EH (cell line): Measurements from ENCODE around the gene MFGE8.
A peak's percentile ranks its signal among the peaks of the same experiment; 100 is the strongest.
"Not testable (repeated sequence)": the region's sequence is repeated elsewhere in the genome, so short reads cannot be mapped to it uniquely, and the experiment has no call there.

Experiments used
- DNase-seq: peaks from one replicate; pipeline ENCODE4 v3.0.0-alpha.2; 2015; ENCODE audit warnings: low read depth

Gene MFGE8, protein sequence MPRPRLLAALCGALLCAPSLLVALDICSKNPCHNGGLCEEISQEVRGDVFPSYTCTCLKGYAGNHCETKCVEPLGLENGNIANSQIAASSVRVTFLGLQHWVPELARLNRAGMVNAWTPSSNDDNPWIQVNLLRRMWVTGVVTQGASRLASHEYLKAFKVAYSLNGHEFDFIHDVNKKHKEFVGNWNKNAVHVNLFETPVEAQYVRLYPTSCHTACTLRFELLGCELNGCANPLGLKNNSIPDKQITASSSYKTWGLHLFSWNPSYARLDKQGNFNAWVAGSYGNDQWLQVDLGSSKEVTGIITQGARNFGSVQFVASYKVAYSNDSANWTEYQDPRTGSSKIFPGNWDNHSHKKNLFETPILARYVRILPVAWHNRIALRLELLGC

GRCh38 chr15:88913017-88913849, at the start of gene MFGE8:
Gene MFGE8 (minus strand): TSS chr15:88913379. CDS start chr15:88913319, 60 bp downstream.
- DNase-seq = peak; percentile 85

DNA sequence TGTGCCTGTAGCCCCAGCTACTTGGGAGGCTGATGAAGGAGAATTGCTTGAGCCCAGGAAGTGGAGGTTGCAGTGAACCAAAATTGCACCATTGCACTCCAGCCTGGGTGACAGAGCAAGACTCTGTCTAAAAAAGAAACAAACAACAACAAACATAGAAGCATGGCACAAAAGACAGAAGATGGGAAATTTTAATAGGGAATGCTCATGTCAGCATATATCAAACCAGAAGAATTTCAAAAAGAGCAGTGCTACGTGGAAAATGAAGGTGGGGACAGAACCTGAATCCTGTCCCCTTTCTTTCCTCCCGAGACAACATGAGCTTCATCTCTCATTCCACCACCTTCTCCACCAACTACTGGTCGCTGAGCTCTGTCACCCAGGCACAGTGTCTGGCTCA, 46.3 kb upstream of the MFGE8 start:
- DNase-seq = no peak

GRCh38 chr15:88956906-88957305, 43.7 kb upstream of the MFGE8 start:
- no peak for DNase-seq

GRCh38 chr15:88956263-88956662, 43.1 kb upstream of the MFGE8 start:
- DNase-seq = no peak

DNA sequence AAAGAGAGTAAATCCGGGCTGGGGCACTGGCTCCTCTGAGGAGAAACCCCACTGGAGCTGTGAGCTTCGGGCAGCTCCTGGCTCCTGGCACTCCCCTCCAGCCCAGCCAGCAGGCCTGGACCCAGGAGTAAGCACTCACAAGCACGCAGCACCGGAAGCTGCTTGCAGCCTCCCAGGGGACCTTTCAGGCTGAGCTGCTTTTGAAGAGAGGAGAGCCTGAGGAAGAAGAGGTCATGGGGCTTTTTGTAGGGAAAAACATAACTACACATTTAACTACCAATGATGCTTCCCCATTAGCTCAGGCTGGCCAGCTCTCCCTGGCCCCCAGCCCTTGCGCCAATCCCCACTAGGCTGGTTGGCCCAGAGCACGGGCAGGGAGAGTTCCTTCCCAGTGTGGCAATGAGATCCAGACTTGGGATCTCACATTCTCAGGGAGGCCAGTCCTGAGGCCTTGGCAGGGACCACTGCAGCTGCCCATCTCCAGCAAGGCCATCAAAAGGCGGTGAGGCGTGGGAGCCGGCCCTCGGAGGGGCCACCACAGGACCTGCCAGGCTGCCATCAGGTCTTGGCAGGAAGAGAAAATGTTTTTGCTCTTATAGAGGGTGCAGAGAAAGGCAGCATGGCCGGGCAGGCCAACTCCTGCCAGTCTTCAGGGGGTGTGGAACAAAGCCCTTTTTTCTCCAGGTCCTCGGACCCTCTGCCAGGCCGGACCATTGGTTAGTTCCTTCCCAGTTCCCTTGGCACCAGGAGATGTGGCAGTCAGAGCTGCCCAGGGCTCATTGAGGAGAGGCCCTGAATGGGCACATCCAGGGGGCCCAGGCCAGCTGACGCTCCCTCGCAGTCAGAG, 41.5 kb upstream of the MFGE8 start:
- DNase-seq = no peak

DNA sequence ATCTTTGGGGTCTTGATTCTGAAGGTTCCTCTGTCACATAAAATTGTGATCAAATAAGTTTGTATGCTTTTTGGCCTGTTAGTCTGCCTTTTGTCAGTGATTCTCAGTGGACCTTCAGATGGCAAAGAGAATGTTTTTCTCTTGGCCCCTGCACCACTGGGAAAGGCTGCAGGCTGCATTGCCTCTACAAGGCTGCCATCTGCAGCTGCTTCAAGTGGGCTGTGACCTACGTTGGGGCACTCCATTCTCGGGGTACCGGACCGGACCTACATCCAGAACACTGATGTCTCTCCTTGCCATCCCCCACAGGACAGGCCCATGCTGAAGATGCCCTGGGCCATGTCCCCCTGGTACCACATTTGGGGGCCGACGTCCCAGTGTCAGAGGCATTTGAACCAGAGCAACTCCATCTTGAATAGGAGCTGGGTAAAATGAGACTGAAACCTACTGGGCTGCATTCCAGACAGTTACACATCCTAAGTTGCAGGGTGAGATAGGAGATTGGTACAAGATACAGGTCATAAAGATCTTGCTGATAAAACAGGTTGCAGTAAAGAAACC, 37.5 kb upstream of the MFGE8 start:
- DNase-seq = no peak

DNA sequence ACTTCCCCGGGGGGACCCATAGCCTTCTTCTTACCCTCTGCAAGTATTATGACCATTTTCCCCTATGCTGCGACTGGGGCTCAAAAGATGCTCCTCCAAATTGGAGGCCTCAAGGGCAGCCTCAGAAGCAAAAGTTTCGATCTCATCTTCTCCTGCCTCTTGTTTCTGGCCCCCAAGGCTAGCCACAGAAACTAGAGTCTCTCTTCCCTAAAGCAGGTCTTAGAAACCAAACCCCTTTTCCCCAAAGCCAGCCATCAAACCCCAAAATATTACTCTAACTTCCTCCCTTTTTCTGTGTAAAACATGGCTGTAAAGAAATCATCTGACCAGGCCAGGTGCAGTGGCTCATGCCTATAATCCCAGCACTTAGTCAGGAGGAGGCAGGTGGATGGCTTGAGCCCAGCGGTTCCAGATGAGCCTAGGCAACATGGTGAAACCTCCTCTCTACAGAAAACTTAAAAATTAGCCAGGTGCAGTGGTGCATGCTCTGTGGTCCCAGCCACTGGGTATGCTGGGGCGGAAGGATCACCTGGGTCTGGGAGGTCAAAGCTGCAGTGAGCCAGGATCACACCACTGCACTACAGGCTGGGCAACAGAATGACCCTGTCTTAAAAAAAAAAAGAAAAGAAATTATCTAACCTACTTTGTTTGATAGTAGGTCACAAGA, 36.7 kb upstream of the MFGE8 start:
- no peak for DNase-seq

GRCh38 chr15:88940110-88940675, 27.0 kb upstream of the MFGE8 start:
- no peak for DNase-seq

- DNase-seq = no peak
Measured at GRCh38 chr15:88939486-88939806, 26.3 kb upstream of the MFGE8 start.

- DNase-seq = no peak
Measured at GRCh38 chr15:88938802-88939485, 25.8 kb upstream of the MFGE8 start.

DNA sequence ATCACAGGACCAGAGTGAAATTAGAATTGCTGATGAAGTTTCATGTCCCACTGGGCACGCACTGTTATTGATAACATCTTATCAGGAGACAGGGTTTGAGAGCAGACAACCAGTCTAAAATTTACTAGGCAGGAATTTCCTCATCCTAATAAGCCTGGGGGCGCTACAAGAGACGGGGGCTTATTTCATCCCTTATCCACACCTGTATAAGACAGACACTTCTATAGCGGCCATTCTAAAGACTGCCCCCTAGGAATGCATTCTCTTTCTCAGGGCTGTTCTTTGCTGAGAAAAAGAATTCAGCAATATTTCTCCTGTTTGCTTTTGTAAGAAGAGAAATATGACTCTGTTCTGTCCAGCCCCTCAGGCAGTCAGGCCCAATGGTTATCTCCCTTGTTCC, 21.3 kb upstream of the MFGE8 start:
- not testable (repeated sequence) for DNase-seq

DNA sequence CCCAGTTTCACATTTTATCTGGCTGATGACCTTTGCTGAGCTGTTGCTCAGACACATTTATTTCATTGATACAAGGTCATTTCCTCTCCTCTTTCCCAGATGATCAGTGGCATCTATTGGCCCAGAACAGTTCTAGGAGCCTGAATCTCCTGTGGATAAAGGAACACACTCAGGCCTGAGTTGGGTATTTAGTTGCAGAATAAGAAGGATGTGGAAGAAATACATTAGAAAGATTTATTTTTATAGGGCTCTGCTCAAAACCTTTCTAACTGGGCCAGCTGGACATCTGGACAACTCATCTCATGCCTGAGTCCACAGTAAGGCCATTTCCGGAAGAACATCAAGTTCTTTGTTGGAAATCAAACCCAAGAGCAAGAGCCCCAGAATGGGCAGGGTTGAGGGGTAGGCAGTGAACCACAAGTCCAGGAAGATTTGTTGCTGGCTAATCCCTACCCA, 19.7 kb upstream of the MFGE8 start:
- no peak for DNase-seq

GRCh38 chr15:88932271-88932874, 19.2 kb upstream of the MFGE8 start:
- DNase-seq = no peak

- DNase-seq = no peak
Measured at GRCh38 chr15:88930579-88930978, 17.4 kb upstream of the MFGE8 start.

GRCh38 chr15:88929358-88930098, 16.3 kb upstream of the MFGE8 start:
- DNase-seq = peak; percentile 55

GRCh38 chr15:88928192-88928591, 15.0 kb upstream of the MFGE8 start:
- DNase-seq = not testable (repeated sequence)

DNA sequence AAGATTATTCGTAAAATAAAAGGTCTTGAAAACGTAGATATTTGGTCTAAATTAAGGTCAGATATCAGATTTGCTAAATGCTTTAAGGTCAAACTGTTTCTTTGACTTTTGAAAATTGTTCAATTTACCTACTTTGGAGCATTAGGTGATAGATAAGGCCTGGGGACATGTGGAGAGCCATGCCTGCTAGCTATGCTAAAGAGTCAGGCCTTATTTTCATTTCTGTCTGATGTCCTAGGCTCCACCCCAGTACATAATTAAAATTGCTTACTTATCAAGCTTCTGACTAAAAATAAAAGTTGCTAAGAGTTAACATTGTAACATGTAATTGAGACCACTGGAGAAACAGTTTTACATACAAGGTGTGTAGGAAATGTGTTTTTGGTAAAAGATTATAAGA, 12.5 kb upstream of the MFGE8 start:
- DNase-seq = not testable (repeated sequence)

DNA sequence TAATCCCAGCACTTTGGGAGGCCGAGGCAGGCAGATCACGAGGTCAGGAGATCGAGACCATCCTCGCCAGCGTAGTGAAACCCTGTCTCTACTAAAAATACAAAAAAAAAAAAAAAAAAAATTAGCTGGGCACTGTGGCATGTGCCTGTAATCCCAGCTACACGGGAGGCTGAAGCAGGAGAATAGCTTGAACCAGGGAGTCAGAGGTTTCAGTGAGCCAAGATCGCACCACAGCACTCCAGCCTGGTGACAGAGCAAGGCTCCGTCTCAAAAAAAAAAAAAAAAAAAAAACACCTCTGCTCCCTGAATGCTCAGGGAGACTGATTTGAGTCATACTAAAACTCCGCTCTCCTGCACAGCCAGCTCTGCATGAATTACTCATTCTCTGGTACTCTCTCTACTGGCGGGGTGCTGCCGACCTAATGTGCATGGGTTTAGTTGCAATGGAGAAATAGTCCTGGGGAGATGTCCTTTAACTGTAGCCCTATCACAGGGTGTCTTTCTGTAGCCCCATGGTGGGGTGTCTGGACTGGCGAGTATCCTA, 7.8 kb upstream of the MFGE8 start:
- DNase-seq = peak; percentile 91
